HG03159 (cell line): ENCODE results near the gene DENND6A.
"Not testable (repeated sequence)": the region's sequence is repeated elsewhere in the genome, so short reads cannot be mapped to it uniquely, and the experiment has no call there.

ENCODE experiments used
- ATAC-seq: cut with Tn5 transposase; IDR thresholded peaks from one replicate; pipeline ENCODE4 v1.9.1; 2021; ENCODE audit warnings: mild to moderate bottlenecking, moderate library complexity; ENCODE audit not compliant: unreplicated experiment

DENND6A gene

GRCh38 chr3:57646723-57647122 is 46.2 kb downstream of the DENND6A start:
- ATAC-seq, result no peak

- ATAC-seq, result no peak
Observed at GRCh38 chr3:57644740-57645139, 48.1 kb downstream of the DENND6A start.

GRCh38 chr3:57637391-57637790 is 55.5 kb downstream of the DENND6A start:
- ATAC-seq, result no peak

- ATAC-seq, result not testable (repeated sequence)
Observed at GRCh38 chr3:57634259-57634658, 58.6 kb downstream of the DENND6A start.

- ATAC-seq, result no peak
Observed at GRCh38 chr3:57627976-57628375, 64.9 kb downstream of the DENND6A start.

- ATAC-seq, result no peak
Observed at GRCh38 chr3:57624801-57625200, 68.1 kb downstream of the DENND6A start.

- no peak for ATAC-seq
Observed at GRCh38 chr3:57622362-57622761, 70.5 kb downstream of the DENND6A start.

- no peak for ATAC-seq
Observed at GRCh38 chr3:57617739-57618138, 75.1 kb downstream of the DENND6A start.

- ATAC-seq, result no peak
Observed at GRCh38 chr3:57616233-57616632, 76.6 kb downstream of the DENND6A start.

- not testable (repeated sequence) for ATAC-seq
Observed at GRCh38 chr3:57611870-57612269, 81.0 kb downstream of the DENND6A start.

- ATAC-seq, result no peak
Observed at GRCh38 chr3:57605683-57606082, 87.2 kb downstream of the DENND6A start.

GRCh38 chr3:57604971-57605370 is 87.9 kb downstream of the DENND6A start:
- ATAC-seq, result no peak

- ATAC-seq, result no peak
Observed at GRCh38 chr3:57600195-57600594, 92.7 kb downstream of the DENND6A start.

- no peak for ATAC-seq
Observed at GRCh38 chr3:57598765-57599360, 94.0 kb downstream of the DENND6A start.

GRCh38 chr3:57597127-57597923 is 95.6 kb downstream of the DENND6A start, which contains the start of gene ARF4:
Gene ARF4, minus strand, starts transcription at chr3:57597344. Its CDS starts 204 bp downstream, at chr3:57597140.
- ATAC-seq, result peak; percentile 93

- ATAC-seq, result no peak
Observed at GRCh38 chr3:57596495-57597126, 96.3 kb downstream of the DENND6A start.

- ATAC-seq, result no peak
Observed at GRCh38 chr3:57594576-57594975, 98.3 kb downstream of the DENND6A start.

GRCh38 chr3:57594144-57594543 is 98.7 kb downstream of the DENND6A start:
- no peak for ATAC-seq

- ATAC-seq, result no peak
Observed at GRCh38 chr3:57592306-57592705, 100.6 kb downstream of the DENND6A start.

GRCh38 chr3:57587905-57588304 is 105.0 kb downstream of the DENND6A start:
- ATAC-seq, result no peak

GRCh38 chr3:57586778-57587177 is 106.1 kb downstream of the DENND6A start:
- no peak for ATAC-seq

- no peak for ATAC-seq
Observed at GRCh38 chr3:57583544-57583943, 109.3 kb downstream of the DENND6A start.
